Body of pancreas (tissue), 4 donors: ENCODE measurements around the gene MSI2.

Source experiments
- CTCF ChIP-seq, 7 experiments: fragments of 450-650 bp in 4 of 7; fragments of 200-600 bp in 3 of 7; sonication (generic) in 3 of 7; IDR thresholded peaks; one replicate each; pipeline ENCODE4 v1.5.1; 2016 to 2019; ENCODE audit warnings: antibody characterized with exemption in 7 of 7
- POLR2A ChIP-seq, 3 donors: fragments of 450-650 bp; IDR thresholded peaks; one replicate each; pipeline ENCODE4 v1.6.1; 2016; ENCODE audit warnings: antibody characterized with exemption in 3 of 3, mild to moderate bottlenecking in 2 of 3

DNA sequence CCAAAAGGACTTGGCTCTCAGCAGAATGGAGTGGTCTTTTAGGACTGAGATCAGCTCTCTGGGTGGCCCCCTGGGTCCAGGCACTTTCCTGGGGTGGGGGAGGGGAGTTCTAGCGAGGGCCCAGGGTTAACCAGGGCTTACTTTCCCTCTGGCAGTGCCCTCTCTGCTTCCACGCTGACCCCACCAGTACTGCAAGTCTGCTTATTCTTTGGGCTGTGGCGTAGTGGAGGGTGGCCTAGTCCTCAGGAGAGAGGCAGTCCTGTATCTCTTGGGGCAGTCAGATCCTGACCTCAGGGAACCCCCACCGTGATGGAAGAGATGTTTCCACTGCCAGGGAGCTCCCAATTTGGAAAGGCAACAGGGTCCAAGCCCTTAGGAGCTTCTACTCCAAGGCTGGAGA lies 409.4 kb downstream of the MSI2 start:
- TF ChIP-seq CTCF (IDR thresholded peaks at IDR 0.05) = no peak
- no peak for TF ChIP-seq POLR2A (IDR thresholded peaks at IDR 0.05)
